ENCODE measurements around the gene COL27A1. TPM values are rescaled to one million over a fixed set of nuclear protein-coding genes. Genes with fewer than 3 reads are reported as not detected.

COL27A1 gene
- total RNA-seq, 1 experiment from 2014 or later: 12.0 TPM

DNA sequence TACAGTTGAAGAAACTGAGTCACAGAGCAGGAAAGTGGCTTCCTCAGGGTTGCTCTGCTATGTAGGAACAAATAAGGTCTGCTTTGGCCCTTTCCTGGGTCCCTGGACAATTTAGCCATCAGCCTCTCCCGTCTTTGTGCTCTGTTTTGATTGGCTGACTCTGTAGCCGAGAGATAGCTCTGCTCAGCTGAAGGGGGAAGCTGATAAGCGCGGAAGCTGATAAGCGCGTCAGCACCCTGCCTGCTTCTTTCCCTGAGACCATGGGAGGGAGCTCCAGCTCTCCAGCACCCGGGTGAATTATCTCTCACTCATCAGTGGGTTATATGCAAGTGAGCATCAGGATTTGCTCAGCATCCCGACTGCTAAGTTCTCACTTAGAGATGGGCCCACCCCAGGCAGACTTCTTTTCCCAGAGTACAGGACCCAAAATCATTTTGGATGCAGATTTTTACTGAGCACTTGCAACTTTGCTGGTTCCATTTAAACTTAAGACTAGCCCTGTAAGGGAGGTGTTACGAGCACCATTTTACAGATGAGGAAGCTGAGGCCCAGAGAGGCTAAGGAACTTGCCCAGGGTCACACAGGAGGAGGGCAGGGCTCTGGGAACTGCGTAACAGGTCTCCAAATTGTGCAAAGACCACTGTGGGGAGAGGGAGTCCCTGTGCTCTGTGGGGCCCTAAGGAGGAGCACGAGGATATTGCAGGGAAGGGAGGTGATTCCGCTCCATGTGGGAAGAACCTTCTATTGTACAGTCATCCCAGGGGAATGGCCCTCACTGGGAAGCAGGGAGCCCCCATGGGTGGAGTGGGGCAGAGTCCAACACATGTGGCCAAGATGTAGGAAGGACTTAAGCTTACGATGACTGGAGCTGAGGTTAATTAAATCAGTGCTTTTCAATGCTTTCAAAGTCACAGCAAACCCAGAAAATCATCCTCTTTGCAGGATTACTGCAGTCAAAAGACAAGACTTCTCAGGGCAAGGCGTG lies 83.8 kb downstream of the COL27A1 start:
- intact Hi-C loops (cut with micrococcal nuclease): no loop called here
- Histone ChIP-seq H3K9ac (ENCODE audit: low read length) (no peak overlapping the region), H3K4me2 (ENCODE audit: low read length) (no peak overlapping the region), H2AFZ (ENCODE audit: low read depth, low read length, poor library complexity, severe bottlenecking) (no peak overlapping the region), H3K4me1 (ENCODE audit: control insufficient read depth in 1 of 2, insufficient read depth in 2 of 2, low read length in 2 of 2) (no peaks in the 10 kb centered on the region), H3K9me2 (ENCODE audit: insufficient read depth) (no peaks in the 10 kb centered on the region), H3K79me2 (ENCODE audit: insufficient read depth, low read length) (no peaks in the 10 kb centered on the region), H3K27ac (ENCODE audit: low read depth, low read length) (no peak overlapping the region), H3K4me3 (replicated peaks in 1 of 2; ENCODE audit: low read depth in 1 of 2, low read length in 2 of 2) (no peak overlapping the region), H4K20me1 (ENCODE audit: insufficient read depth) (no peaks in the 10 kb centered on the region), H3K36me3 (ENCODE audit: control insufficient read depth in 1 of 2, insufficient read depth in 2 of 2, low read length in 2 of 2) (no peaks in the 10 kb centered on the region), H3K27me3 (ENCODE audit: insufficient read depth, low read length) (no peaks in the 10 kb centered on the region), H3K9me3 (ENCODE audit: control insufficient read depth in 1 of 2, insufficient read depth in 1 of 2, low read depth in 1 of 2, low read length in 2 of 2) (no peaks in the 10 kb centered on the region)
- DNase-seq (ENCODE audit: low read depth, low spot score) (no peak), ATAC-seq (peak; percentile 55)
- POLR2A ChIA-PET: no interaction called here
- BruUV-seq (replicated peaks): no TSS peak
- CTCF ChIA-PET: interaction anchor here (0.9 to 1.0 kb wide), 2 partner anchors 32 to 52 kb away, joined by 4 read pairs; no protein-coding TSS in a partner anchor
- RAD21 ChIA-PET (ENCODE audit: low non-redundant PET in 1 of 2, low total read pairs in 2 of 2, uncharacterized antibody in 2 of 2, unreplicated experiment in 2 of 2): interaction anchor here in 1 of 2 experiments (1.0 kb wide), 1 partner anchor 52 kb away, joined by 4 read pairs; no protein-coding TSS in a partner anchor
- TF ChIP-seq, protein P1, sequence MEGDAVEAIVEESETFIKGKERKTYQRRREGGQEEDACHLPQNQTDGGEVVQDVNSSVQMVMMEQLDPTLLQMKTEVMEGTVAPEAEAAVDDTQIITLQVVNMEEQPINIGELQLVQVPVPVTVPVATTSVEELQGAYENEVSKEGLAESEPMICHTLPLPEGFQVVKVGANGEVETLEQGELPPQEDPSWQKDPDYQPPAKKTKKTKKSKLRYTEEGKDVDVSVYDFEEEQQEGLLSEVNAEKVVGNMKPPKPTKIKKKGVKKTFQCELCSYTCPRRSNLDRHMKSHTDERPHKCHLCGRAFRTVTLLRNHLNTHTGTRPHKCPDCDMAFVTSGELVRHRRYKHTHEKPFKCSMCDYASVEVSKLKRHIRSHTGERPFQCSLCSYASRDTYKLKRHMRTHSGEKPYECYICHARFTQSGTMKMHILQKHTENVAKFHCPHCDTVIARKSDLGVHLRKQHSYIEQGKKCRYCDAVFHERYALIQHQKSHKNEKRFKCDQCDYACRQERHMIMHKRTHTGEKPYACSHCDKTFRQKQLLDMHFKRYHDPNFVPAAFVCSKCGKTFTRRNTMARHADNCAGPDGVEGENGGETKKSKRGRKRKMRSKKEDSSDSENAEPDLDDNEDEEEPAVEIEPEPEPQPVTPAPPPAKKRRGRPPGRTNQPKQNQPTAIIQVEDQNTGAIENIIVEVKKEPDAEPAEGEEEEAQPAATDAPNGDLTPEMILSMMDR (IDR thresholded peaks at IDR 0.05 in 2 of 3, conservative IDR thresholded peaks at IDR 0.05 in 1 of 3; ENCODE audit: borderline replicate concordance in 1 of 3, insufficient read depth in 1 of 3, low read depth in 2 of 3, low read length in 2 of 3): peak in 2 of 3 experiments; percentile 10 to 16; a peak in 1 of 6 replicates
- TF ChIP-seq, protein P2, sequence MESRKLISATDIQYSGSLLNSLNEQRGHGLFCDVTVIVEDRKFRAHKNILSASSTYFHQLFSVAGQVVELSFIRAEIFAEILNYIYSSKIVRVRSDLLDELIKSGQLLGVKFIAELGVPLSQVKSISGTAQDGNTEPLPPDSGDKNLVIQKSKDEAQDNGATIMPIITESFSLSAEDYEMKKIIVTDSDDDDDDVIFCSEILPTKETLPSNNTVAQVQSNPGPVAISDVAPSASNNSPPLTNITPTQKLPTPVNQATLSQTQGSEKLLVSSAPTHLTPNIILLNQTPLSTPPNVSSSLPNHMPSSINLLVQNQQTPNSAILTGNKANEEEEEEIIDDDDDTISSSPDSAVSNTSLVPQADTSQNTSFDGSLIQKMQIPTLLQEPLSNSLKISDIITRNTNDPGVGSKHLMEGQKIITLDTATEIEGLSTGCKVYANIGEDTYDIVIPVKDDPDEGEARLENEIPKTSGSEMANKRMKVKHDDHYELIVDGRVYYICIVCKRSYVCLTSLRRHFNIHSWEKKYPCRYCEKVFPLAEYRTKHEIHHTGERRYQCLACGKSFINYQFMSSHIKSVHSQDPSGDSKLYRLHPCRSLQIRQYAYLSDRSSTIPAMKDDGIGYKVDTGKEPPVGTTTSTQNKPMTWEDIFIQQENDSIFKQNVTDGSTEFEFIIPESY (IDR thresholded peaks at IDR 0.05; ENCODE audit: extremely low read depth, insufficient replicate concordance, low read length): no peak

All from HCT116 (cell line).